Right lobe of liver (tissue), 6 donors: ENCODE measurements around the gene TEX44. TPM values are rescaled to one million over a fixed set of nuclear protein-coding genes. Genes with fewer than 3 reads are reported as not detected.

Experiments used
- ATAC-seq, 4 donors: fragments of 200-7000 bp; cut with Tn5 transposase; one replicate each; pipeline ENCODE4 v1.9.1; 2020; ENCODE audit warnings: mild to moderate bottlenecking in 4 of 4, moderate library complexity in 4 of 4
- DNase-seq, 3 donors: peaks; one replicate each; pipeline ENCODE4 v3.0.0-alpha.2; 2020
- H3K27ac ChIP-seq, 3 donors: fragments of 200-600 bp; one replicate each; pipeline ENCODE4 v1.8.0; 2022
- H3K27me3 ChIP-seq, 2 donors: fragments of 200-600 bp; one replicate each; pipeline ENCODE4 v1.8.0; 2022
- H3K36me3 ChIP-seq, 4 donors: fragments of 200-600 bp; sonication (generic) in 1 of 4; one replicate each; pipeline versions ENCODE4 v1.5.1 to v1.8.0; 2017 to 2022; ENCODE audit warnings: control low read depth in 1 of 4
- H3K4me1 ChIP-seq, 4 donors: fragments of 200-600 bp; sonication (generic) in 1 of 4; one replicate each; pipeline versions ENCODE4 v1.5.1 to v1.8.0; 2017 to 2022; ENCODE audit warnings: control low read depth in 1 of 4
- H3K4me3 ChIP-seq, 3 donors: fragments of 200-600 bp; one replicate each; pipeline ENCODE4 v1.8.0; 2022
- H3K9me3 ChIP-seq, 4 donors: fragments of 200-600 bp; sonication (generic) in 1 of 4; one replicate each; pipeline versions ENCODE4 v1.5.1 to v1.8.0; 2017 to 2022; ENCODE audit warnings: control low read depth in 1 of 4
- CTCF ChIP-seq, 4 donors: fragments of 200-600 bp in 3 of 4; fragments of 450-650 bp in 1 of 4; IDR thresholded peaks; one replicate each; pipeline versions ENCODE4 v1.5.1 to v1.8.0; 2016 to 2022; ENCODE audit warnings: antibody characterized with exemption in 4 of 4, mild to moderate bottlenecking in 2 of 4
- POLR2A ChIP-seq: fragments of 450-650 bp; IDR thresholded peaks from one replicate; pipeline ENCODE4 v1.6.1; 2017; ENCODE audit warnings: antibody characterized with exemption, mild to moderate bottlenecking
- WGBS: methylation state at CpG from one replicate; pipeline ENCODE4 v1.1.6; 2018; ENCODE audit warnings: low coverage, low lambda C conversion rate; ENCODE audit not compliant: insufficient coverage; ENCODE audit errors: missing lambda C conversion rate; 5-methylcytosine and 5-hydroxymethylcytosine counted together
- intact Hi-C, 2 donors: fragments of 100-400 bp; cut with DNase I; formaldehyde crosslinking; loops; one replicate each; pipeline versions ENCODE4 v1.11.2 to v1.14.1; 2022
- total RNA-seq, 6 experiments: library from RNA; depleted of rRNA in 2 of 6; stranded (reverse); fragments of >200 nt in 2 of 6; fragmentation: NEBNext Ultra II Directional in 3 of 6; extraction: Animal tissue kit (Norgen Biotek cat#: 25700) in 3 of 6; gene quantifications; one replicate each; pipeline versions ENCODE4 v1.1.0 to v1.2.4, GENCODE V29; 2016 to 2023
- donor health status: DM: no; HTN: yes; CAD: no.
- donor health status: DM: no; HTN: no; CAD: no.
- donor health status: DM: no; HTN: no; CAD: no.
- donor health status: DM: no; HTN: yes; CAD: no.
- donor health status: DM: no; HTN: yes; CAD: no.

The TEX44 gene
- total RNA-seq, 6 experiments from 2014 or later, result not detected

DNA sequence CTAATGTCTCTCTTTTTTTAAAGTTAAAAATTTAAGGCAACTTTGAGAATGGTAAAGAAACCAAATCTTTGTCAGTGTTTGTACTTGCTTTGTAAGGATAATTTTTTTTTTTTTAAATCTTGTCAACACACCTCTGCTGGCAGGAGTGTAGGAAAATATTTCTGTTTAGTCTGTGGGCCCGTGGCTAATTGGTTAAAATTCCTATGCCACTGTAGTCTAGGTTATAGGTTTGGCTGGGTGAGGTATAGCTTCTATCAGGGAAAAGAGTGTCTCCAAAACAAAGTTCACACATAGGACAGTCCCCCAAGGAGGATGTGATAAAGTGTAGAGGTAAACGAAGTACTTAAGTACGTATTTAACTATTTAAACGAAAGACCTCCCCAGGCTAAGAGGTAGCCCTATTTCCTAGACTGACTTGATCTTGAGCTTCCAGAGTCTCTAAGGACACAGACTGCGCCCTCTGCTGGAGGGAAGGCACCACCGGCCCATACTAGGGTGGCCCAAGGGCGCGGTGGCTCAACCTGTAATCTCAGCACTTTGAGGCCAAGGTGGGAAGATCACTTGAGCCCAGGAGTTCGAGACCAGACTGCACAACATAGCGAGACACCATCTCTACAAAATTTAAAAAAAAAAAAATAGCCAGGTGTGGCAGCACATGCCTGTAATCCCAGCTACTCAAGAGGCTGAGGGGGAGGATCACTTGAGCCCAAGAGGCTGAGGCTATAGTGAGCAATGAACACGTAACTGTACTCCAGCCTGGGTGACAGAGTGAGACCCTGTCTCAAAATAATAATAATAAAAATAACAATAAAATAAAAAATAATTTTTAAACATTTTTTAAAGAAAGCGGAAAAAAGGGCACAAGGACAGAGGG lies 8.9 kb downstream of the TEX44 start:
- Histone ChIP-seq H3K27me3 (no peaks in the 10 kb centered on the region), H3K36me3 (no peaks in the 10 kb centered on the region), H3K9me3 (no peaks in the 10 kb centered on the region), H3K4me3 (no peak overlapping the region), H3K27ac (no peak overlapping the region), H3K4me1 (peaks cover 0 to 7% (median 0%) of the 10 kb centered on the region in 4 donors)
- intact Hi-C loops, result no loop called here
- TF ChIP-seq POLR2A, result no peak
- peak; percentile 58 to 92 (median 87) for TF ChIP-seq CTCF (IDR thresholded peaks at IDR 0.05)
- peak; percentile 49 to 61 (median 58) for ATAC-seq
- DNase-seq, result peak; percentile 83 to 85 (median 84)
- 26% methylated on average over 11 of the region's 12 CpGs for WGBS

- H3K36me3 ChIP-seq, result no peaks in the 10 kb centered on the region
- no peak for ATAC-seq
- H3K27me3 ChIP-seq, result no peaks in the 10 kb centered on the region
- H3K9me3 ChIP-seq, result no peaks in the 10 kb centered on the region
- WGBS, result 57% methylated on average over 6 of the region's 6 CpGs
- H3K4me3 ChIP-seq, result no peak overlapping the region
- DNase-seq, result no peak
- intact Hi-C loops, result no loop called here
- TF ChIP-seq POLR2A (no peak), CTCF (IDR thresholded peaks at IDR 0.05) (no peak)
- H3K4me1 ChIP-seq, result peaks cover 0 to 7% (median 0%) of the 10 kb centered on the region in 4 donors
- H3K27ac ChIP-seq, result no peak overlapping the region
These were observed 10.3 kb downstream of the TEX44 start for GRCh38 chr2:231602859-231603467.

DNA sequence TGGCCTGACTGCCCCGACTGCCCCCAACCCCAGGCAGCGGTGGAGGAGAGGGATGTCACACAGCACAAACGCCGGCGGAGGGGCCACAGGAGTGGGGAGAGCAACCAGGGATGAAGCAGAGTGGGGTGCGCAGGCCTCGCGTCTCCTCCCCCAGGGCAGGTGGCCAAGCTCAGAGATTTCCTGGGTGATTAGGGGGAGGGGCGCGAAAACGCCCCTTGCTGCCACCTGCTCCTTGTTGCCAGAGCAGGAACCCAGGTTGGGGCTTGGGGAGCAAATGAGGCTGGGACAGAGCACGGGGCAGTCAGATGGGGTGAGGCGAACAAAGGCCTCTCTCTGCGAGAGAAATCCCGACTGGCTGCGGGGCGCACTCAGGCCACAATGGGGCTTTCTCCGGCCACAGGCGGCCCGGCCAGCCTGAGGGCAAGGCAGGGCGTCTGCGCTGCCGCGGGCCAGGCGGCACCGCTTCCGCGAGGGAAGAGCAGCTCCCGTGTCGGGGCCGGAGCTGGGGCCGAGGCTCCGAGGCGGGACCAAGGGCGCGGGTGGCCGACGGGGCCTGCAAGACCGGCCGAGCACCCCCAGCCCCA lies 11.5 kb downstream of the TEX44 start:
- Histone ChIP-seq H3K4me3 (peak overlapping the region; percentile 30 to 67 (median 51)), H3K4me1 (peaks cover 0 to 7% (median 0%) of the 10 kb centered on the region in 4 donors), H3K9me3 (no peaks in the 10 kb centered on the region), H3K27me3 (no peaks in the 10 kb centered on the region), H3K27ac (peak overlapping the region; percentile 73 to 84 (median 78)), H3K36me3 (no peaks in the 10 kb centered on the region)
- TF ChIP-seq CTCF (IDR thresholded peaks at IDR 0.05) (no peak), POLR2A (peak; percentile 71)
- DNase-seq (peak; percentile 43 to 70 (median 64)), ATAC-seq (peak in 3 of 4 donors; percentile 55 to 61 (median 61))
- WGBS, result 8% methylated on average over 5 of the region's 40 CpGs
- intact Hi-C loops, result no loop called here

GRCh38 chr2:231604685-231605606 lies 12.3 kb downstream of the TEX44 start:
- peaks cover 0 to 7% (median 0%) of the 10 kb centered on the region in 4 donors for H3K4me1 ChIP-seq
- TF ChIP-seq CTCF (IDR thresholded peaks at IDR 0.05), result no peak
- TF ChIP-seq POLR2A, result no peak

More at GRCh38 chr2:231604685-231605606, 12.3 kb downstream of the TEX44 start:
- ATAC-seq (peak; percentile 89 to 96 (median 92)), DNase-seq (peak; percentile 99 to 100 (median 99))
- Histone ChIP-seq H3K36me3 (no peaks in the 10 kb centered on the region), H3K27ac (peak overlapping the region; percentile 77 to 84 (median 83)), H3K4me3 (peak overlapping the region; percentile 30 to 67 (median 51)), H3K9me3 (no peaks in the 10 kb centered on the region), H3K27me3 (no peaks in the 10 kb centered on the region)
- intact Hi-C loops, result no loop called here
- WGBS, result 44% methylated on average over 6 of the region's 54 CpGs
